ENCODE results near the gene PHYH.
A peak's percentile ranks its signal among the peaks of the same experiment; 100 is the strongest.
"Not testable (repeated sequence)": the region's sequence is repeated elsewhere in the genome, so short reads cannot be mapped to it uniquely, and the experiment has no call there.

The PHYH gene

GRCh38 chr10:13299437-13300287, at the start of gene PHYH:
Gene PHYH, minus strand, starts transcription at chr10:13300064. Its CDS starts 22 bp downstream, at chr10:13300042.
- DNase-seq, result peak; percentile 54 to 85 (median 74)

- DNase-seq, result peak; percentile 74 to 88 (median 83)
These were observed 48.6 kb upstream of the PHYH start, which contains the start of gene SEPHS1 for GRCh38 chr10:13348216-13349017. Gene SEPHS1, minus strand, starts transcription at chr10:13348293. Its CDS starts 3,343 bp downstream, at chr10:13344950.

GRCh38 chr10:13347500-13348156, 47.8 kb upstream of the PHYH start:
- DNase-seq, result peak; percentile 73 to 81 (median 74)

GRCh38 chr10:13347043-13347499, 47.2 kb upstream of the PHYH start:
- peak in 2 of 3 experiments; percentile 50 to 54 for DNase-seq

- DNase-seq, result peak in 1 of 3 experiments; percentile 54
These were observed 46.6 kb upstream of the PHYH start for GRCh38 chr10:13346283-13347042.

GRCh38 chr10:13340626-13341376, 40.9 kb upstream of the PHYH start:
- peak in 1 of 3 experiments; percentile 26 for DNase-seq

GRCh38 chr10:13340068-13340467, 40.2 kb upstream of the PHYH start:
- DNase-seq, result no peak

- no peak for DNase-seq
These were observed 38.7 kb upstream of the PHYH start for GRCh38 chr10:13338390-13339110.

- no peak for DNase-seq
These were observed 37.9 kb upstream of the PHYH start for GRCh38 chr10:13337827-13338196.

GRCh38 chr10:13337128-13337826, 37.4 kb upstream of the PHYH start:
- DNase-seq, result no peak

GRCh38 chr10:13335881-13336280, 36.0 kb upstream of the PHYH start:
- no peak for DNase-seq

- no peak for DNase-seq
These were observed 34.7 kb upstream of the PHYH start for GRCh38 chr10:13334556-13334955.

- no peak for DNase-seq
These were observed 31.8 kb upstream of the PHYH start for GRCh38 chr10:13331646-13332045.

GRCh38 chr10:13330980-13331379, 31.1 kb upstream of the PHYH start:
- not testable (repeated sequence) for DNase-seq

GRCh38 chr10:13329565-13329964, 29.7 kb upstream of the PHYH start:
- DNase-seq, result no peak

- no peak for DNase-seq
These were observed 28.7 kb upstream of the PHYH start for GRCh38 chr10:13328613-13329012.

- no peak for DNase-seq
These were observed 28.3 kb upstream of the PHYH start for GRCh38 chr10:13328126-13328525.

- DNase-seq, result no peak
These were observed 27.7 kb upstream of the PHYH start for GRCh38 chr10:13327534-13327933.

GRCh38 chr10:13322615-13323148, 22.8 kb upstream of the PHYH start:
- no peak for DNase-seq

- DNase-seq, result no peak
These were observed 21.7 kb upstream of the PHYH start for GRCh38 chr10:13321576-13321975.

Data from NCI-H1417 (cell line).